NOMO-1 (cell line): Measurements from ENCODE around the gene GTF3C5.
"Not testable (repeated sequence)": the region's sequence is repeated elsewhere in the genome, so short reads cannot be mapped to it uniquely, and the experiment has no call there.

Experiments used
- DNase-seq, 2 experiments: peaks; one replicate each; lab custom pipeline; 2025; ENCODE audit not compliant: unreplicated experiment in 2 of 2; lab: John Stamatoyannopoulos, UW

The GTF3C5 gene

GRCh38 chr9:133086894-133087293, 56.1 kb downstream of the GTF3C5 start:
- no peak for DNase-seq

DNA sequence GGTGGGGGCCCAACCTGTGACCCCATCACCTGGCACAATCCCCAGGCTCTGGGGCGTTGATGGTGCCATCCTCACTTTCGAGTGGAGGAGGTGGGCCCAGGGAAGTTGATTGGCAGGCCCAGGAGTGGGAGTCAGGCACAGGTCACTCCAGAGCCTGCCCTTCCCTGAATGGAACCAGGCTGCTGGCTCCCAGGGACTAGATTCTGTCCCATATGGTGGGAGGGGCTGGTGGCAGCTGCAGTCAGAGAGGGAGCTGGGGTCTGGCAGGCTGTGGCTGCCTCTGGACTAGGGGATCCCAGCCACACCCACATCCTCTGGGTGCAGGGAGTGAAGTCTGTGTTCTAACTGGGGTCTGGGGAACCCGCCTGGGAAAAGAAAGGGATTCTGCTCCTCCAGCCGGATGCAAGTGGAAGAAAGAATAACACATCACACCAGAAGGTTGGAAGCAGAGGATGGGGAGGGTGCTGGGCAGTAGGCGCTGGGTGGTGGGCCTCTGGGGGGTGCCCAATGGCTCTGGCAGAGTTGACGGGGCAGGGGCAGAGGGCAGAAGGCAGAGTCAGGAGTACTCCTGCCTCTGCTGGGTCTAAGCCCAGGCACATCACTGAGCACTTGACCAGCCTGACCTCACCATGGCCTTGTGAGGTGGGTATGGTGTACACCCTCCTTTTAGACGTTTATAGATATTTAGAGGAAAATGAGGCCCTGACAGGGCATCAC, 56.8 kb downstream of the GTF3C5 start:
- DNase-seq, result no peak

- no peak for DNase-seq
Observed at GRCh38 chr9:133088146-133088750, 57.5 kb downstream of the GTF3C5 start.

DNA sequence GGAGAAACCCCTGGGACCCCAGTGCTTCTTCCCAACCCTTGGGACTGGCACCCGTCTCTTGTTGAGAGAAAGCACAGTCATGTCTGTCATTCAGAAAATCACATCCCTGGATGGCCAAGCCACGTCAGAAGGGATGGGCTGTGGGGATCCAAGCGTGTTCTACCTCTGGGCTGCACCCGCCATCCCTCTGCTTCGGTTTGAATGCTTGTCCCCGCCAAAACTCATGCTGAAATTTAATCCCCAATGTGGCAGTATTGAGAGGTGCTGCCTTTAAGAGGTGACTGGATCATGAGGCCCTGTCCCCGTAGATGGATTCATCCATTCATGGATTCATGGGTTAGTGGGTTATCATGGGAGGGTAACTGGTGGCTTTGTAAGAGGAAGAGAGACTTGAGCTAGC, 58.0 kb downstream of the GTF3C5 start:
- DNase-seq, result no peak

DNA sequence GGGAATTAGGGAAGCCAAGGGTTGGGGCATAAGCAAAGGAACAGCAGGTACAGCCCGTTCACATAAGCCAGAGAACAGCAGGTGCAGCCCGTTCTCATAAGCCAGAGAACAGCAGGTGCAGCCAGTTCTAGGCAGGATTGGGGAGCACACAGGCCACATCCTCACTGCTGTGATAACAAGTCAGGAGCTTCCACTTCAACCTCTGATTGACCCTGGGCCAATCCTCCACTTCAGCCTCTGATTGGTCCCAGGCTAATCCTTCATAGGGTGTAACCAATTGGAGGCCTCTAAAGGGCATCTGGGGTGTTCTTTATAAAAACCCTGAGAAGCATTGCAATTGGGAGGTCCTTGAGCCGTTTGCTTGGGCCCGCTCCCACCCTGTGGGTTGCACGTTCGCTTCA, 58.5 kb downstream of the GTF3C5 start:
- no peak for DNase-seq

- no peak for DNase-seq
Observed at GRCh38 chr9:133090187-133090586, 59.4 kb downstream of the GTF3C5 start.

- no peak for DNase-seq
Observed at GRCh38 chr9:133090752-133091385, 60.1 kb downstream of the GTF3C5 start.

DNA sequence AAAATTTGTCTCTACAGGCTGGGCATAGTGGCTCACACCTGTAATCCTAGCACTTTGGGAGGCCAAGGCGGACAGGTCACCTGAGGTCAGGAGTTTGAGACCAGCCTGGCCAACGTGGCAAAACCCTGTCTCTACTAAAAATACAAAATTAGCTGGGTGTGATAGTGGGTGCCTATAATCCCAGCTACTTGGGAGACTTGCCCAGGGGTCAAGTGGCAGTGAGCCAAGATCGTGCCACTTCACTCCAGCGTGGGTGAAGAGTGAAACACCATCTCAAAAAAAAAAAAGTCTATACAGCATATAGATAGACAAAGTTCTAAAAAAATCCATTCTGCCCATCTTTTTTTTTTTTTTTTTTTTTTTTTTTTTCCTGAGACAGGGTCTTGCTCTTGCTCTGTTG, 63.6 kb downstream of the GTF3C5 start:
- not testable (repeated sequence) for DNase-seq

DNA sequence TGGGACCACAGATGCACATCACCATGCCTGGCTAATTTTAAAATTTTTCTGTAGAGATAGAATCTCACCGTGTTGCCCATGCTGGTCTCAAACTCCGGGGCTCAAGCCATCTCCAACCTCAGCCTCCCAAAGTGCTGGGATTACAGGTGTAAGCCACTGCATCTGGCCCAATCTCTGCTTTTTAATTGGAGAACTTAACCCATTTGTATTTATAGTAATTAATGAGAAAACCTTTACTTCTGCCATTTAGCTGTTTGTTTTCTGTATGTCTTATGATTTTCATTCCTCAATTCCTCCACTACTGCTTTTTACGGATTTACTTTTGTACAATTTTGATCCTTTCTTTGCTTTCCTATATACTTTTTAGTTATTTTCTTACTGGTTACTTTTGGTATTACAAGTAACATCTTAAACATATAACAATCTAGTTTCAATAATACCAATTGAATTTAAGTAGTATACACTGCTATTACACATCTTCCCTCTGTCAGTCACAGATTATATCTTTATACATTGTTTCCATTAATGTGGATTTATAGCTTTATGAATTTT, 64.1 kb downstream of the GTF3C5 start:
- no peak for DNase-seq

DNA sequence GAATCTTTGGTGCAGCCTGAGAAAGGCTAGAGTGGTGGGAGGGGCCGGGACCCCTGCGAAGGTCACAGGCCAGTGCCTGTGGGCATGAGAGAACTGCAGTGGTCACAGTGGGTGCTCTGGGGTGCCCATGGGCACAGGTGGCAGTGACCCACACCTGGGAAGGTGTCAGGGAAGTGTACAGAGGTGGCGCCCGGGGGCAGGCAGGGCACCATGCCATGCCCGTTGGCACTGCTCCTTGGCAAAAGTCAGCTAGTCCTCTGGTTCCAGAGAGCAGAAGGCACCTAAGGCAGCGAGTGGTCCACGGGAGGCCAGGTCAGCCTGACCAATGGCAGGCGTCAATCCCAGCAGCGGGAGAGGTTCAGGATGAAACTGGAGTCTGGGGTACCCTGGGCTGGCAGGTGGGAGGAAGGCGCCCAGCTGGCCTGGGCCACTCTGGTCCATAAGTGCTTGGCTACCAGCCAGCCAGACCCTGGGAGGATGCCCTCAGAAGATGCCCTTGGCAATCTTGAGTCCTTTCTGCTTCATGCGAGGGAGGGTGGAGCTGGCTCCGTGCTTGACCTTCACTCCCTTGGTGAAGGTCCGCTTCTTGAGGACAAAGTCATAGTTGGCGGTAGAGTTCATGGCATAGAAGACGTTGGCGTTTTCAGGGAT, 67.4 kb downstream of the GTF3C5 start:
- DNase-seq, result no peak

GRCh38 chr9:133098871-133099270, 68.1 kb downstream of the GTF3C5 start:
- no peak for DNase-seq

GRCh38 chr9:133099726-133100505, 69.1 kb downstream of the GTF3C5 start:
- no peak for DNase-seq

- no peak for DNase-seq
Observed at GRCh38 chr9:133100506-133101355, 69.9 kb downstream of the GTF3C5 start.

DNA sequence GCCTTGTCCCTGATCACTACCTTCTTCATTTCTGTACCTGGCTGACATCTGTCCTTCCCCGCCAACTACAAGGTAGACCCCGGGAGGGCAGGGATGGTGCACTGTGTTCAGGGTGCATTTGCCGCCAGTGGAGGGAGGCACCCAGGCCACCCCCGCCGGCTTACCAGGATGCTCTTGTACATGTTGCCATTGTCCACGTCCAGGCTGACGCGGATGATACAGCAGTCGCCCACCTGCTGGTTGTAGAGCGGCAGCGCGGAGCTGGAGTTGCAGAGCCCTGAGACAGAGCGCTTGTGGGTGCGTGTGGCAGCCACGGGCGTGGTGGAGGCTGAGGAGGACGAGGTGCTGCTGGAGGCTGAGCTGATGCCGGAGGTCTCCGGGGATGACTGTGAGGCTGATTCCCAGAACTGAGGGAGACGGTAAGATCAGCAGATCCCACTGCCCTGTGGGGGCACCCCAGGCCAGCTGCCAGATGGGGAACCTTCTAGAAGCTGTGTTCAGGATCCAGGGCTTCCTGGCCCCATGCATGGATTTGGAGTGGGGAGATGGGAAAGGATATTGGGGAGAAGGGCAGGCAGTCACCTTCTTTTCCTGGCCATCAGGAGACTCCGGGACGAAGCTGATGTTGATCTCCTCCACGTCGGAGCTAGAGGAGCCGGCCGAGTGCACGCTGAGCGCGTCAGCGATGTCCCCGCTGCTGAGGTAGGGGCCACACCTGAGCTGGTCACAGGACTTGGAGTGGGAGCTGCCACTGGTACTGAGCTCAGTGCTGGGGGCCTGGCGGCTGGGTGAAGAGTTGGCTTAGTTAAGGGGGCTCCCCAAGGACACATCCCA, 70.8 kb downstream of the GTF3C5 start:
- DNase-seq, result no peak

DNA sequence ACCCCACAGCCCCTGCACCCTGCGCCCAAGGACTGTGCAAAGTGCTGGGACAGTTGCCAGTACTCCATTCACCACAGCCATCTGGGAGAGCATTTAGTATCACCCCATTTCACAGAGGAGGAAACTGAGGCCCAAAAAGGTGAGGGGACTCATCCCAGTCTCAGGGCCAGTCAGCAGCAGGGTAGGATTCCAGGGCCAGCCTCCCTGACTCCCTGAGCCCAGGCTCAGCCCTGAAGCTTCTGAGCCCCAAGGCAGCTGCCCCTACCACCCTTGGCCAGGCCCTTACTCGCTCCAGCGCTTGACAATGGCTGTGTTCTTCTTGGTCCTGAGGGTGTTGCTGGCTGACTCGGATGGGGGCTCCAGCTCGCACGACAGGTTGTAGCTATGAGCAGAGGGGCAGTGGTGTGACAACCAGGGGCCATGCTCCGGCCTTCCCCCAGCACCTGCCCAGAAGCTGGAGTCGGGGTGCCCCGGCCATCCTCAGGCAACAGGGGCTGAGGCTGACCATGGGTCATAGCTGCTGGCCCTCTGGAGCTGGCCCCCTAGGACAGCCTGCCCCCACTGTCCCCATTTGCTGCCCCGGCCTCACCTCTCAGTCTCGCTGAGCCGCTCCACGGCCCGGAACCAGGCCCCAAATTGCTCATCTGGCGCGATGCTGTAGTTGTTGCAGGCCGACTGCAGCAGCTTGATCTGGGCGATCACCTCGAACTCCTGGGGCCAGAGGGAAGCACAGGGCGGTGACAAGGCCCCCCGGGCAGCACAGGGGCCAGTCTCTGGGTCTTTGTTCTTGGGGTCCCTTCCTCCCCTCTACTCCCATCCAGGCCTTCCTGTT, 71.6 kb downstream of the GTF3C5 start:
- DNase-seq, result no peak

- DNase-seq, result no peak
Observed at GRCh38 chr9:133103183-133103986, 72.6 kb downstream of the GTF3C5 start.

DNA sequence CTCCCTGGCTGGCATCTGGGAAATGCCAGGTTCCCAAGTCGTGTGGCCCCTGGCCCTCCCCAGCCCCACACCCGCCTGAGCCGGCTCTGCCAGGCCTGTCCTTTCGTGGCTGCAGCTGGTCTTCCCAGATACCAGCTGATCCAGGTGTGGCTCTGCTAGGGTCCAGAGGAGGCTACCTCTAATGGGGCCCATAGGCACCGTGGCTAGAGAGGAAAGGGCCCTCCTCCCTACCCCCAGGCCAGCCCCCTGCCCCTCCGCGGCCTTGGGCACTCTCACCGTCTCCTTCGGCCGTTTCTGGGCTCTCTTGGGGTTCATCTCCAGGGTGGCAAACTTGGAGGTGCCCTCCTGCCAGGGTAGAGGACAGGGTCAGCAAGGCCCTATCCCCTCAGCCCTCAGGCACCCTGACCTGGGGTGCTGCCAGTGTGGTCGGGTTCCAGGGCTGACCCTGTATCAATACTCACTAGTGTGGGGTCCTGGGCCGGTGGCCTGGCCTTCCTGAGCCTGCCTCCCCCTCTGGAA, 73.2 kb downstream of the GTF3C5 start:
- no peak for DNase-seq
